Dermis microvascular lymphatic vessel endothelial cell (primary cell): Measurements from ENCODE around the gene ROR2. TPM values are rescaled to one million over a fixed set of nuclear protein-coding genes. Genes with fewer than 3 reads are reported as not detected.

Experiments used
- DNase-seq, 2 donors: peaks; one replicate each; pipeline versions ENCODE4 v3.0.0 to v3.0.0-alpha.2; 2010; ENCODE audit warnings: low read depth in 2 of 2
- total RNA-seq: library from RNA; depleted of rRNA; stranded (reverse); fragments of >200 nt; gene quantifications from 2 replicates; pipeline ENCODE4 v1.2.1, GENCODE V29; 2014

Gene ROR2
- total RNA-seq, 1 donor from 2014 or later: not detected

DNA sequence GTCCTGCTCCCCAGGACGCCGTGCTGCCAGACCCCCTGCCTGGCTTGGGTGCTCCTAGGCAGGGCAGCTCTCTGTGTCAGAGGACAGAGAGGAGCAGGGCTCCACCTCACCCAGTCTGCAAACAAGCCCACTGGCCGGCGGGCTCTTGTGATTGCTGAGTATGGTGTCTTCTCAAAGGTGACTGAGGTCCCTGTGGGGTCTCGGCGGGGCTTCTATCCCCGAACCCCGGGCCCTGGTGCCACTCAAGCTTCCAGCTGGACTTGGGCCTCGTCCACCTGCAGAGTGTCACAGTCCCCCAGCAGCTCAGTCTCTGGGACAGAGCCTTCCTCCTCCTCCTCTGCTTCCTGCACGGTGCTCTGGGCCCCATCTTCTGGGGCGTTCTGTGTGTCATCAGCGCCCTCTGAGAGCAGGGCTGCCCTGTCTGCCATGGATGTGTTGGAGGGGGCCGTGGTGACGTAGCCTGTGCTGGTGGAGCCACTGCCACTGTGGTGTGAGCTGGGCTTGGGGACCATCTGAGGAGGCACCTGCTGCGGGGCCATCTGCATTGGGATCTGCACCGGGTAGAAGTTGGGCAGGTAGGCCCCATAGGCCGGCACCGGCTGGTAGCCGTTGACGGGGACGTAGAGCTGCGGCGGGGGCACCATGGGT, 226.5 kb downstream of the ROR2 start:
- DNase-seq: no peak

DNA sequence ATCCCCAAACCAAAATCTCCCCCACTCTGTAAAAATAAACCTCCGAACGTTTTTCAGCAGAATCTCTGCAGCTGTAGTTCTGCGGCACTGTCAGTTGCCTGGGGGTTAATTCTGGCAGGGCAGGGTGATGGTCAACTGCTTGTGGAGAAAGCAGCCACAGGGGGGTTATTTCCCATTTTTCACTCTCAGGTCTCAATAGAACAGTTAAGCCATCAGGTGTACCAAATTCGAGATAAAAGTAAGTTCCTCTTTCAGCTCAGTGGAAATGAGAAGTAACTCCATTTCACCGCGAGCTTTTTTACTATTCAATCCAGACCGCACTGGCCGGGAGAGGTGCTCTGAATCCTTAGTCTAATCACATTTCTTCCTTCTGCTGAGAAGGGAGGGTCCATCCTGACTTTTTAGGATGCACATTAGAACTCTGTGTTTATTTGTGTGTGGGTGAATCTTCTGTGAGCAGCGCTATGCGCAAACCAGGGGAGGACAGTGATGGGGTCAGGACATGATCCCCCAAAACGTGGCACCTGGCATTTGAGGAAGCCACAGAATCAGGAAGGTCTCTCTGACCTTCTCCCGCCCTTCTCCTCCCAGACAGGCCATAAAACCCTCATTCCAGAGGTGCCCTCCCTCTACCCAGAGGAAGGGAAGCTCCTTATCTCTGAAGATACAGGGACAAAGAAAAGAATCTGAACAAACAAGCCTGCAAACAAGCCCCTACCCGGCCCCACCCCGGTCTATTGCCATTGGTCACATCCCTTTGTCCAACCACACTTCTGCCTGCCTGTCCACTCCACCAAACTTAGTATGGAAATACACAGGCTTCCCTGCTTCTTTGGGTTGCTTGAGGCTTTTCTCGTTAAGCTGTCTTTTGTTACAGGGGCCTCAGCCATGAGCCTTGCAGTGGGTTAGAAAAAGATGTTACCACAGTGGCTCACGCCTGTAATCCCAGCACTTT, 229.0 kb downstream of the ROR2 start:
- no peak for DNase-seq

DNA sequence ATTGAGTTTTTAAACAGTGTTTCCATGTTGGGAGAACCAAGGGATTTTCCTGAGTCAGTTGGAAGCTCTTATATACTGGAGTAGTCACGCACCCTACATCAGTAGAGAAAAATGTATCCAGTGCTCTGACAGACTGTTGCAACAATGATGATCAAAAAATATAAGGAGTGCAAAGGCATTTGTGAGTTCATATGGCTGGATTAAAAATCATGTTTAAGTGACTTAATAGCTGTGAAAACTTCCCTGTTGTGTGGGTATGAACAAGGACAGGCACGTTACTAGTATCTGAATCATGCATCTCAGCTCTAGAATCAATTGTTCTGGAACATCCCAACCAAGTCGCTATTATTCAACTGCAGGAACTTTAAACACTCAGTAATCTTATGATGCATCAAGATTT, 229.7 kb downstream of the ROR2 start:
- DNase-seq: no peak

DNA sequence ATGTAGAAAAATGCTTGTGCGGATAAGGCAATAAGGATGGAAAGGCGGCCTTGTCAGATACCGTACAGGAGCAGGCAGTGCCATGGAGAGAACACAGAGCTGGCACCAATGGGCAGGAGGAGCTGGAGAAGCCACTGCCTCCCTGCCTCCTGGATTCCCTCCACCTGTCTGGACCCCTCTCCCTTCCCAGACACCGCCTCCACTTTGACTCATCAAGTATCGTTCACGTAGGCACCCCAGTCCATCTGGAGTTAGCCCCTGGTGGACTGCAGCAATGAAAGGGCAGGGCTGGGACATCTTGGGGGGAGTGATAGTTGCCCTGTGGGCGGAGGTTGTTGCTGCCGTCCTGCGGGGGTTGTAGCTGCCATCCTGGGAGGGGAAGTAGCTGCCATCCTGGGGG, 232.0 kb downstream of the ROR2 start:
- no peak for DNase-seq

DNA sequence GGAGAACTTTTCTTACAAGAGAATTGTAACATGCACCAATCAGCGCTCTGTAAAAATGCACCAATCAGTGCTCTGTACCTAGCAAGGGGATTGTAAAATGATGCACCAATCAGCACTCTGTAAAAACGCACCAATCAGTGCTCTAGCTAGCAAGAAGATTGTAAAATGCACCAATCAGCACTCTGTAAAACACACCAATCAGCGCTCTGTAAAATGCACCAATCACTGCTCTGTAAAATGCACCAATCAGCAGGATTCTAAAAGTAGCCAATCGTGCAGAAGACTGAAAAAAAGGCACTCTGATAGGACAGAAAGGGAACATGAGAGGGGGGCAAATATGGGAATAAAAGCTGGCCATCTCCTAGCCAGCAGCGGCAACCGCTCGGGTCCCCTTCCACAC, 233.2 kb downstream of the ROR2 start:
- DNase-seq: no peak

DNA sequence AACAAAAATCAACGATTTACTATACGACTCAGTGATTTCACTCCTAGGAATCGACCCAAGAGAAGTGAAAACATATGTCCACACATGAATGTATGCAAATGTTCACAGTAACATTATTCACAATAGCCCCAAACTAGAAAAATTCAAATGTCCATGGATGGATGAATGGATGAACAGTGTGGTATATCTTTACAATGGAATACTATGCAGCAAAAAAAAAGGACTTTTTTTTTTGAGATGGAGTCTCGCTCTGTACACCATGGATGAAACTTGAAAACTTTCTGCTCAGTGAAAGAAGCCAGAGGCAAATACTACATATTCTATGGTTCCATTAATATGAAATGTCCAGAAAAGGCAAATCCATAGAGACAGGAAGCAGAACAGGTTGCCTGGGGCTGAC, 233.8 kb downstream of the ROR2 start:
- DNase-seq: no peak

DNA sequence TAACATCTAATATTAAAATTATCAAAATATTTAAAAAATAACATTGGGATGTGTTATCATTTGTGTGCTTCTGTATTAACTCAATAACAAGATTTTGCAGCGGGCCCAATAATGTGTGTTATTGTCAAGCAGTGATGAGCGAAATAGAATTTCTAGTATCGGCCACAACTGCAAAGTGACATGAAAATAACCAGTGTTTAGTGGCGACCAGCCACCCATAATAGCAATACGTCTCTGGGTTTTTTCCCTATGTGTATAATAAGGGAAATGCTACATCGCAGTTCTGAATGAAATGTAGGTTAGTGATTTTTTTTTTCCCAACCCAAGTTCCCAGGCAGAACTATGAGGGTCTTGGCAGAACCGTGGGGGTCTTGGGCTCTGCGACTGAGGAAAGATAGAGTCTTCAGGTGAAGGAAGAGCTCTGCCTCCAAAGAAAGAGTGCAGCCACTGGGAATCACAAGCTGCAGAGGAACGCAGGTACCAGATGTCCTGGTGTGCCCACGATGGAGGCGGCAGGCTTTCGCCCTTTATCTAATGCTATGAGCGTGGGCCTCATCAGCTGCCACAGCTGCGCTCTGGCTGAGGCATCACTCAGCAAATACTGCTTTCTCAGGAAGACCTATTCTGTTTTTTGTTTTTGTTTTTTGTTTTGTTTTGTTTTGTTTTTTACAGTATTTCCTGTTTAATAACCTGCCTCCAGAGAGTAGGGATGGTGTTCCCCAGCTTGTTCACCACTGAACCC, 235.0 kb downstream of the ROR2 start:
- DNase-seq: no peak

DNA sequence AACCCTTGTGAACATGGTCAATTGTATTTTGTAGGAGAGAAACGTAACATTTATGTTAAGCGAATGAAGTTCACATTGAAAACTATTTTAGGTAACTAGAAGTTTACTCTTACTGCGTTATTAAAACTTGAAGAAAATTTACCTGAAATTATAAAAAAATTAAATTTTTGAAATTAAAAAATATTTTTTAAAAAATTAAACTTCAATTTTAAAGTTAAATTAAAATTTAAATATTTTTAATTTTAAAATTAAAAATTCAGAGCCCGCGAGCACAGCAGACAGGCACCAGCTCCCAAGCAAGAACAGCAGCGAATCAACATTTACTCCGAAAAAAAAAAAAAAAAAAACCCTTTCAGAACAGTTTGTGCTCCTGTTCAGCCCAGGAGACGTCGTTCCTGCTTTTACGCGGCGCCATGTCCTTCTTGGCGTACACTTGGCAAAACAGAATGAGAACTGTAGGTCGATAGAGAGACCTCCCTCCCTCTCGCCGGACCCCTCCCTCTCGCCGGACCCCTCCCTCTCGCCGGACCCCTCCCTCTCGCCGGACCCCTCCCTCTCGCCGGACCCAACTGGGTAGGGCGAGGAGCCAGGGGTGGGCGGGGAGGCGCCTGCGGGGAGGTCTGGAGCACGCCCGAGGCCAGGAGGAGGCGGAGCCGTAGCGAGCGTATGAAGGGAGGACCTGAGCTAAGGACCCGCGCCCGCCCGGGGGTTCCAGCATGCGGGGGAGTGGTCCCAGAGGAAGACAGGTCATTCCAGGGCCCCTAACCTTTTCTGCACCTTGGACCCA, 235.8 kb downstream of the ROR2 start:
- DNase-seq: peak in 1 of 2 donors; percentile 29

DNA sequence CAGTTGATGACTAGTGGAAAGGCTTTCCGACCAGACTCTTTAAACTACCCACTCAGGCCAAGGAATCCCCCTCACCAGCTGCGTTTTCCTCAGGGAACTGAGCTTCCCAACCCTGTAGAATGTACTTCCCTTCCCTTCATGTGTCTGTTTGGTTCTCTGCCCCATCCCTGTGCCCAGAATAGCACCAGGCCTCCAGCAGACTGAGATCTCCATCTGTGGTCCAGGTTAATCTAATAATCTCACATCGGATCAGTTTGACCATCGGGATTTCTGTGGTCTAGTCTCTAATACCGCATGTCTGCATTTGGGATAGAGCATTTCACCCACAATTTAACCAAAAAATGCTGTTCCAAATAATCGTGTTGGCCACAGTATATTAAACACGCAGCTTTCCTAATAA, 237.2 kb downstream of the ROR2 start:
- DNase-seq: no peak

DNA sequence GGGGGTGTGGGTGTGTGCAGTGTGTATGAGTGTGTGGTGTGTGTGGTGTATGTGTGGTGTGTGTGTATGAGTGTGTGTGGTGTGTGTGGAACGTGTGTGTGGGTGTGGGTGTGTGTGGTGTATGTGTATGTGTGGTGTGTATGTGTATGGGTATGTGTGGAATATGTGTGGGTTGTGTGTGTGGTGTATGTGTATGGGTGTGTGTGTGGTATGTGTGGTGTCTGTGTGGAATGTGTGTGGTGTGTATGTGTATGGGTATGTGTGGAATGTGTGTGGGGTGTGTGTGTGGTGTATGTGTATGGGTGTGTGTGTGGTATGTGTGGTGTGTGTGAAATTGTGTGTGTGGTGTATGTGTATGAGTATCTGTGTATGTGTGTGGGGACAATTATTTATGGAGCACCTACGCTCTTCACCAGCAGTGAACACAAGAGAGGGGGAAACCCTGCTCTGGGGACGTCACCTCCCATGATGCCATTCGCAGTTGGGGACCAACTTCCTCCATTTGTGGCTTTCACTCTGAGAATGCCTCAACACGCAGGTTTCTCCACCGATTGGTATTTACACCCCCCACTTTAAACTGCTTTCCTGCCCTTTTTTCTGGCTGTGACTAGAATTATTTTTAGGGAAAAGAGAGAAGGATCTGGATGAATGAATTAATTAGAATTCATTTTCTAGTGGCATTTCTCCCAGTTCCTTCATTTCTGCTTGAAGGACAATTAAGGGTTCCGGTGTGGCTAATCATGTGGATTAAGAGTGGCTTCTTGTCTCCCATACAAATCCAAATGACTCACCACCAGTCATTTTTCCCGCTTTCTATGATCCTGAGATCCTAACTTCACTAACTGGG, 238.1 kb downstream of the ROR2 start:
- DNase-seq: no peak

DNA sequence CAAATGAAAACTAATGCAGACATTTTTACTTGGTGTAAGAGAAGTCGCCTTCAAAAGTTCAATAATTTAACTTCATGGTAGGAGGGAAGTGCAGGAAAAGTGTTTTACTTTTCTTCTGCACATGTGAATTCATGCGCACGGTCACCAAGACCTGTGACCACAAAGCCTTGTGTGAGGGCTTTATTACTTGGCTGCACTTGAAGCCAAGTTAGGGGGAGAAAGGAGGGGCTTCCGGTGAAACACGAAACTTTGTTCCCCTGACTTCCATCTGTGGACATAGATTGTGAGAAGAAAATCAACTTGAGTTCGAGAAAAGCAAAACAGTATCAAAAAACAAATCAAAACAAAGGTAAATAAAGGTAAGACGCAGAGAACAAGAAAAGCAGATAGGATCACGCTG, 239.9 kb downstream of the ROR2 start:
- DNase-seq: no peak

DNA sequence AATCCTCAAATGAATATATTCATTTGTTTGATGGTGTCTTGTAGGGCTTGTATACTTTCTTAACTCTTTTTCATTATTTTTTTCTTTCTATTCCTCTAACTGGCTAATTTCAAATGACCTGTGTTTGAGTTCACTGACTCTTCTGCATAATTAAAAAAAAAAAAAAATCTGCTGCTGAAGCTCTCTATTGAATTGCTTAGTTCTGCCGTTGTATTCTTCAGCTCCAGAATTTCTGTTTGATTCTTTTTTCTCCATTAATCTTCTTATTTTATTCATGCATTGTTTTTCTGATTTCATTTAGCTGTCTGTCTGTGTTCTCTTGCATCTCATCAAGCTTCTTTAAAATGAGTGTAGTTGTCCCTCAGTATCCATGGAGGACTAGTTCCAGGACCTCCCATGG, 244.6 kb downstream of the ROR2 start:
- DNase-seq: no peak

DNA sequence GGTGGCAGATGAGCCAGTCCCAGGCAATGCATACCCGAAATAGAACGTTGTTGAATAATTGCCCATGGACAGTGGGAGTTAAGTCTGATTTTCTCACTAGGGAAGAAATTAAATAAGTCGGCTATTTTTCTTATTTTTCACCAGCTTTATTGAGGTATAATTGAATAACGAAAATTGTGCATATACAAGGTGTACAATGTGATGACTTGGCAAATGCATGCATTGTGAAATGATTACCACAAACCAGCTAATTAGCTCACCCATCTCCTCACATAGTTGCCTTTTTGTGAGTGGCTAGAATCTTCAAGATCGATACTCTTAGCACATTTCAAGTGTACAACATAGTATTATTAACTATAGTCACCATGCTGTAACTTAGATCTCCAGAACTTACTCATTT, 249.6 kb downstream of the ROR2 start:
- no peak for DNase-seq

DNA sequence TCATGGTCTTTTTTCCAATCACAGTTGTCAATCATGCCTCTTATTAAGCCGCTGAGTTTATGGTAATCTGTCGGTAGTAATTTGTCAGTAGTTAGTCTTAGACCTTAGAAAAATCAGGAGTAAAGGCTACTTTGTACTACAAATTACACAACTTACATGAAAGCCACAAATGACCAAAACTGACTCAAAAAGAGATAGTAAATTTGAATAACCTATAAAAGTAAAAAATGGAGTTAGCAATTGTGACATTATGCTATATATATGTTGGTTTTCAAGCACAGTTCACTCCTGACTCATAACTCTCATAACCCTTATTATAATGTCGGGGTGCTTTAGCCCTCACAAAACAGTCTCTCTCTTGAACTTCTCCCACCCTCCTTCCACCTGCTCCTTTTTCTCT, 251.8 kb downstream of the ROR2 start:
- no peak for DNase-seq

DNA sequence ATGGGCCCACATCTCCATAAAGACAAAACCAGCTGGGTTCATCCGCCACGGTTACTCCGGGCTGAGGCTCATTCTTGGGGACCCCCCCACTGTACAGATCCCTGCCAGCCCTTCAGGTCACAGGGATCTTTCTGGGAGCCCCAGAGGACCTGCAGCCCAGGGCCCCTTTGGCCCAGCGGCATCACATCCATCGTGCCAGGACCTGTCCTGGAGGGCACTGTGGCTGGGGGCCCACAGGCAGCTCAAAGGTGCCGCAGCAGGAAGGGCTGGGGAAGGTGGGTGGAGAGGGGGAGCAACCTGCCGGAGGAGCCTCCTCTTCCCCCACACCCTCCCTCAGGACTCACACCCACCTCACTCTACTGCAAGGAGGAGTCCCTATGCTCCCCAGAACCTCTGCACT, 252.8 kb downstream of the ROR2 start:
- DNase-seq: no peak

DNA sequence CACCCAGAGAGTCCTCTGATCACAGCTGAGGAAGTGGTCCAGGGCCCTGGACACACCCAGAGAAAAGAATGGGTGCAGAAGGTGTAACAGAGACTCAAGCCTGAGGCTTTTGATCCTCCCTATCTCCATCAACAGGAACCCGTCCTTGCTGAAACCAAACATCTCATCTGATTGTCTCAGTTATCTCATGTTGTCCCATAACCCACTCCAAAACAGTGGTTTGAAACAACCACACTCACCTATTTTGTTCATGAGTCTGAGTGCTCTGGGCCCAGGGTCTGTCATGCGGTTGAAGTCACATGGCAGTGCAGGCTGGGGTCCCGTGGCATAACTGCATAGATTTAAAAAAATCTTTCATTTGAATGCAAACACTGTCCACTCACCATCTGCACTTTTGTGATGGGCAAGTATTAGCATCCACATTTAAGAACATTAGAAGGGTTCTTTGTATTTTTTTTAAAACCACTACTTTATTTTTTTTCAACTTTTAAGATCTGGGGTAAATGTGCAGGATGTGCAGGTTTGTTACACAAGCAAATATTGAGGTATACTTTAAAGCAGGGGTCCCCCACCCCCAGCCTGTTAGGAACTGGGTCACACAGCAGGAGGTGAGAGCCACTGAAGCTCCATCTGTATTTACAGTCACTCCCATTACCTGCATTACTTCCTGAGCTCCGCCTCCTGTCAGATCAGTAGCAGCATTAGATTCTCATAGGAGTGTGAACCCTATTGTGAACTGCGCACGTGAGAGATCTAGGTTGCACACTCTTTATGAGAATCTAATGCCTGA, 255.8 kb downstream of the ROR2 start:
- no peak for DNase-seq

DNA sequence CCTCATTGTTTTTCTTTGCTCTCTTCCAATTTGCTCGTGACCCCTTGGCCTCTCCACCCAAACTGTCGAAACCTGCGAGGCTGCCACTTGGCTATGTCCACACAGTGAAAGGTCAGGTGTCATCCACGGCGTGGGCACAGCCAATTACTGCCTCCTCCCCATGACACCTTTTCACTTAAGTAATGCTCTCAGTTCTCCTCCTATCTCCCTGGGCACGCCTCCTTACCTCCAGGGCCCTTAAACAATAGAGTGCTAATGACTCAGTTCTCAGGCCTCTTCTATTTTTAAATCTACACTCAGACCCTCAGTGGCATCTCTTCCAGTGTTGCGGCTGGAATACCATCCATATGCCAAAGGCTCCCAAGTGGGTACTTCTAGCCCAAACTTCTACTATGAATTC, 256.8 kb downstream of the ROR2 start:
- DNase-seq: no peak

DNA sequence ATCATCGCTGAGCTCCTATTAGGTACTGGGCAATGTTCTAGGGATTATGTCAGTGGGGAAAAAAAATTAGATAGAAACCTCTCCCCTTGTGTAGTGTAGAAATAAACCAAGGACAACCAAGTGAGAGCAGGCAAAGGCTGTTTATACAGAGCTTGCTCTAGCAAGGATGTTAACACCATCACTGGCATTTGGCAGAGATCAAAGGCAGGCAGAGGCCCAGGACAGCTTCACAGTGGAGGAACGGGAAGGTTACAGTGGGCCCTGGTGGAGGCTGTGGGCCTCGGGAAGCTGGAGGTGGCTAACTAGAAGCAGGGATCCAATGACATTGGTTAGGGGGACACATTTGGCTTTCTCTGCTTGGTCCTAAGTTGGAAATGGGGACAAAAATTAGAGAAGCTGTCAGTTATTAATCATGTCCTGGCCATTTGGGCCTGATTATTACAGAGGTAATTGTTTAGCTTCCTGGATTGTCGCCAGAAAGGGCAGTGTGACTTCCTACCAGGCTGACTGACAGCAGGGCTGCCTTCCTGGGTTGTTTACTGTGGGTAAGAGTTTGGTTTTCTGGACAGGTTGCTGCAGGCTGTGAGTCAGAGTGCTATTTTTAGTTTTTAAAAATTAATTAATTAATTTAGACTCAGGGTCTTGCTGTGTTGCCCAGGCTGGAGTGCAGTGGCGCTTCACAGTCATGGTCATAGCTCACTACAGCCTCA, 259.3 kb downstream of the ROR2 start:
- peak; percentile 72 to 73 for DNase-seq

DNA sequence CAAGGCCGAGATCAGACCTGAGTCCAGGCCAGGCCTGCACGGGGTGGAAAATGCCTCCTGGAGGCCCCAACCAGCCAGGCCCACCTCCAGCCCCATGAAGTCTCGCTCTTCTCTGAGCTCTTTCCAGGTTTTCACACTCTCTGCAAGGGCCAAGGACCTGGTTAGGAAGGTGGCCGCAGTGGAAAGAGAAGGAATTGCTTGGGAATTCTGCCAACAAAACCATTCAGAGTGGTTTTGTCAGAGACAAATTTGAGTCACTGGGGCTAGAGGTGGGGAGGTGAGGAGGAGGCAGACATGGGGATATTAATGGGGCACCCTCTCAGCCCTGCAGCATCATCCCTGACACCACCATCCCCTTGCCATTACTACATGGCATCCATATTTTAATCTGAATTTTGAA, 261.0 kb downstream of the ROR2 start:
- DNase-seq: no peak
